Activated naive CD4-positive, alpha-beta T cell treated with Interleukin-2 at 50 U/mL for 16 hours (primary cell): ENCODE data around the gene SCAPER.
"Not testable (repeated sequence)": the region's sequence is repeated elsewhere in the genome, so short reads cannot be mapped to it uniquely, and the experiment has no call there.

Experiments
- DNase-seq: peaks from one replicate; pipeline ENCODE4 v3.0.0-alpha.2; 2020

The SCAPER gene

GRCh38 chr15:76904461-76905012 lies 603 bp downstream of the SCAPER start:
- DNase-seq = no peak

GRCh38 chr15:76903251-76903681 lies 1.9 kb downstream of the SCAPER start:
- DNase-seq = no peak

GRCh38 chr15:76901965-76902364 lies 3.2 kb downstream of the SCAPER start:
- no peak for DNase-seq

GRCh38 chr15:76899931-76900310 lies 5.2 kb downstream of the SCAPER start:
- DNase-seq = not testable (repeated sequence)

GRCh38 chr15:76899176-76899930 lies 5.8 kb downstream of the SCAPER start:
- not testable (repeated sequence) for DNase-seq

GRCh38 chr15:76898102-76898501 lies 7.0 kb downstream of the SCAPER start:
- DNase-seq = no peak

DNA sequence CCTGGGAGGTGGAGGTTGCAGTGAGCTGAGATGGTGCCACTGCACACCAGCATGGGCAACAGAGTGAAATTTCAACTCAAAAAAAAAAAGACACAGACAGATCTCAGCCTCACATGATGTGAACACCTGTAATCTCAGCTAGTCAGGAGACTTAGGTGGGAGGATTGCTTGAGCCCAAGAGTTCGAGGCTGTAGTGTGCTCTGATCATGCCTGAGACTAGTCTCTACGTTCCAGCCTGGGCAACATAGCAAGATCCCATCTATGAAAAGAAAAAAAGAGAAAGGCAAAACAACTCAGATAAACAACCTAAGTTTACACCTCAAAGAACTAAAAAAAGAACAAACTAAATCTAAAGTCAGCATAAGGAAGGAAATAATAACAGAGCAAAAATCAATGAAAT lies 11.0 kb downstream of the SCAPER start:
- no peak for DNase-seq

GRCh38 chr15:76892836-76893235 lies 12.3 kb downstream of the SCAPER start:
- DNase-seq = not testable (repeated sequence)

DNA sequence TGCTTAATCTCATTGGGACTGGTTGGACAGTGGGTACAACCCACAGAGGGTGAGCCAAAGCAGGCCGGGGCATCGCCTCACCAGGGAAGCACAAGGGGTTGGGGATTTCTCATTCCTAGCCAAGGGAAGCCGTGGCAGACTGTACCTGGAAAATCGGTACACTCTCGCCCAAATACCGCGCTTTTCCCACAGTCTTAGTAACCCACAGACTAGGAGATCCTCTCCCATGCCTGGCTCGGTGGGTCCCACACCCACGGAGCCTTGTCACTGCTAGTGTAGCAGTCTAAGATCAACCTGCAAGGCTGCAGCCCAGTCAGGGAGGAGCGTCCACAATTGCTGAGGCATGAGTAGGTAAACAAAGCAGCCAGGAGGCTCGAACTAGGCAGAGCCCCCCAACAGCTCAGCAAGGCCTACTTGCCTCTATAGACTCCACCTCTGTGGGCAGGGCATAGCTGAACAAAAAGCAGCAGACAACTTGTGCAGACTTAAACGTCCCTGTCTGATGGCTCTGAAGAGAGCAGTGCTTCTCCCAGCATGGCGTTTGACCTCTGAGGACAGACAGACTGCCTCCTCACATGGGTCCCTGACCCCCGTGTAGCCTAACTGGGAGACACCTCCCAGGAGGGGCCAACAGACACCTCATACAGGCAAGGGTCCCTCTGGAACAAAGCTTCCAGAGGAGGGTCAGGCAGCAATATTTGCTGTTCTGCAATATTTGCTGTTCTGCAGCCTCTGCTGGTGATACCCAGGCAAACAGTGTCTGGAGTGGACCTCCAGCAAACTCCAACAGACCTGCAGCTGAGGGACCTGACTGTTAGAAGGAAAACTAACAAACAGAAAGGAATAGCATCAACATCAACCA lies 17.6 kb downstream of the SCAPER start:
- DNase-seq = not testable (repeated sequence)

DNA sequence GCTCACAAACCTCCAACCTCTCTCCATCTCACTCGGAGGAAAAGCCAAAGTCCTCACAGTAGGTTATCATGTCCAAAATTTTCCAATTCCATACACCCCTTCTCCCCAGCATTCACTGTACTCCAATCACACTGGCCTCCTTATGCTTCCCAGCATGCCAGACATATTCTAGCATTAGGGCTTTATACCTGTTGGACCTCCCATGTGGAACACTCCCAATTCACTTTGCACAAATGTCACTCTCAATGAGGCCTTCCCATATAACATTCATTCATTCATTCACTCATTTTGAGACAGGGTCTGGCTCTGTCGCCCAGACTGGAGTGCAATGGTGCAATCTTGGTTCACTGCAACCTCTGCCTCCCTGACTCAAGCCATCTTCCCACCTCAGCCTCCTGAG lies 19.9 kb downstream of the SCAPER start:
- no peak for DNase-seq

DNA sequence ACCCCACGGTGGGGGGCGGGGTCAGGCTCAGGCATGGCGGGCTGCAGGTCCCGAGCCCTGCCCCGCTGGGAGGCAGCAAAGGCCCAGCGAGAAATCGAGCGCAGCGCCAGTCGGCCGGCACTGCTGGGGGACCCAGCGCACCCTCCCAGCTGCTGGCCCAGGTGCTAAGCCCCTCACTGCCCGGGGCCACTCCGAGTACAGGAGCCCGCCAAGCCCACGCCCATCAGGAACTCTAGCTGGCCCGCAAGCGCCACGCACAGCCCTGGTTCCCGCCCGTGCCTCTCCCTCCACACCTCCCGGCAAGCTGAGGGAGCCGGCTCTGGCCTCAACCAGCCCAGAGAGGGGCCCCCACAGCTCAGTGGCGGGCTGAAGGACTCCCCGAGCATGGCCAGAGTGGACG lies 29.2 kb downstream of the SCAPER start:
- DNase-seq = no peak

DNA sequence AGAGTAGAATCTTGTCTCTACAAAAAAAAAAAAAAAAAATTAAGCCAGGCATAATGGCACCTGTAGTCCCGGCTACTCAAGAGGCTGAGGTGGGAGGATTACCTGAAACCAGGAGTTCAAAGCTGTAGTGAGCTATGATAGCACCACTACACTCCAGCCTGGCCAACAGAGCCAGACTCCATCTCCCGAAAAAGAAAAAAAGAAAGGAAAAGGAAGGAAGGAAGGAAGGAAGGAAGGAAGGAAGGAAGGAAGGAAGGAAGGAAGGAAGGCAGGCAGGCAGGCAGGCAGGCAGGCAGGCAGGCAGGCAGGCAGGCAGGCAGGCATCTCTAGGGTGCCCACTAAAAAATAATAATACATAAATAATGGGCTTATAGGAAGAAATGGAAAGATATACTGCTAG lies 32.1 kb downstream of the SCAPER start:
- not testable (repeated sequence) for DNase-seq

DNA sequence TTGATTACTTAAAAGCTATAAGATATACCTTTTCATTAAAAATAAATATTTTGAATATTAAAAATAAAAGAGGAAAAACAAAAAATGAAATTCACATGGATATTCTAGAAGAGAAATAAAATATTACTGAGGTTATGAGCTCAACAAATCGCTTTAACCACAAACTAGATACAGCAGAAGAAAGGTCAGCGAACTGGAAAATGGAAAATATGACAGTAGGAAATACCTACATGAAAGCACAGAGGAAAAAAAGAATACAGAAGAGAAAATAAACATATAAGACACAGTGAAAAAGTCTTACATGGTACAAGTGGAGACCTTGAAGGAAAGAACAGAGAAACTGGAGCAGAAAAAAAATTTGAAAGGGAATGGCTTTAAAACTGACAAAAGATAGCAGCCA lies 33.2 kb downstream of the SCAPER start:
- DNase-seq = no peak

DNA sequence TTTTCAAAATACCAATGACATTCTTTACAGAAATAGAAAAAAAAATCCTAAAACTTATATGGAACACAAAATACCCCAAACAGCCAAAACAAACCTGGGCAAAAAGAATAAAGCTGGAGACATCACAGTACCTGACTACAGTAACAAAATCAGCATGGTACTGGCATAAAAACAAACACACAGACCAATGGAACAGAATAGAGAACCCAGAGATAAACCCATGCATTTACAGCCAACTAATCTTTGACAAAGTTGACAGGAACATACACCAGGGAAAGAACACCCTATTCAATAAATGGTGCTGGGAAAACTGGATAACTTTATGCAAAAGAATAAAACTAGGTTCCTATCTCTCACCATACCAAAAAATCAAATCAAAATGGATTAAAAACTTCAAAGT lies 36.4 kb downstream of the SCAPER start:
- DNase-seq = no peak

- no peak for DNase-seq
Observed at GRCh38 chr15:76866716-76867321, 38.3 kb downstream of the SCAPER start.

GRCh38 chr15:76866008-76866407 lies 39.1 kb downstream of the SCAPER start:
- no peak for DNase-seq

DNA sequence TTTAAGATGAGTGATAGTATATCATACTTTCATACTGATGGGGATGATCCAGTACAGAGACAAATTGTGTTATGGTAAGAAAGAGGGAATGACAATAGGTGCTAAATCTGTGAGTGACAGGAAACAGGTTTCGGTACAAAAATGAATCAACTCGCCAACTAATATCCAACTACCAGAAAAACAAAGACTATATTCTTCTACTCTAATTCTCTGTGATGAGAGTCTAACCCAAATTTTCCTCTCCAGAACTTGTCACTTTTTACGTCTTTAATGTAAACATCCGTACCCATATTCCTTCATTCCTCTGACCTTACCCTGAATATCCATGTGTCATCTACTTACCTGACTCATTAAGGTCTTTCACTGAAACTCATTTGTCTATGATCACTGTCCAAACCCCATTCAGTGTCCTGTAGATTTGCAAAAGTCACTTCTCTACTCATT lies 39.6 kb downstream of the SCAPER start:
- no peak for DNase-seq

DNA sequence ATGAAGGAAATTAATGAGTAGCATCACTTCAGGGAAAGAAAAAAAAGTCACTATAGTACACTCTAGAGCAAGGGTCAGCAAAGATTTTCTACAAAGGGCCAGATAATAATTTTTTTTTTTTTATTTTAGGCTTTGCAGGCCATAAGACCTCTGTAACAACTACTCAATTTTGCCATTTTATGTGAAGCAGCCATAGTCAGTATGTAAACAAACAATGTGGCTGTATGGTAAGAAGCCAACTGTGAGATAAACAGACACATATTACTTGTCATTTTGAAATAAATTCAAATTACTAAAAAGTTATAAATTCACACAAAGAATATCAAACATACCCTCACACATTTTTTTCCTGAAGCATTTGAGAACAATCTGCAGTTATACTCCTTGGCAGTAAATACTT lies 40.6 kb downstream of the SCAPER start:
- DNase-seq = no peak

GRCh38 chr15:76863693-76864092 lies 41.4 kb downstream of the SCAPER start:
- DNase-seq = no peak

DNA sequence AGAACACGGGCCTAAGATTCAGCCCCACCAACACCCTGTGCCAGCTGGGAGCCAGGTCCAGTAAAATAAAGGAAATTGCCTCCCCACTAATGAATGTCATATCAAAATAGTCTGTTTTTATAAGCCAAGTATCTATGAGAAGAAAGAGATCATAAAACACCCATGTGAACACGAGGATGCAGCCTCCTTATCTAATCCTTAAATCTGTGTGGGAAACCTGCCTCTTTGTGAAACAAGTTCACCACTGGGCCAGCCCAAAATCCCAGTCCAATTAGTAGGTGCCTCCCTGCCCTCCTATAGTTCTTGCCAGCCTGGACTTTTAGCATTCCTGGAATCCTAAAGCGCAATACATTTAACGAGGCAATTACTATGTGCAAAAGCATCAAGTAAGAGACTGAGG lies 42.0 kb downstream of the SCAPER start:
- no peak for DNase-seq

- no peak for DNase-seq
Observed at GRCh38 chr15:76861815-76862397, 43.2 kb downstream of the SCAPER start.

DNA sequence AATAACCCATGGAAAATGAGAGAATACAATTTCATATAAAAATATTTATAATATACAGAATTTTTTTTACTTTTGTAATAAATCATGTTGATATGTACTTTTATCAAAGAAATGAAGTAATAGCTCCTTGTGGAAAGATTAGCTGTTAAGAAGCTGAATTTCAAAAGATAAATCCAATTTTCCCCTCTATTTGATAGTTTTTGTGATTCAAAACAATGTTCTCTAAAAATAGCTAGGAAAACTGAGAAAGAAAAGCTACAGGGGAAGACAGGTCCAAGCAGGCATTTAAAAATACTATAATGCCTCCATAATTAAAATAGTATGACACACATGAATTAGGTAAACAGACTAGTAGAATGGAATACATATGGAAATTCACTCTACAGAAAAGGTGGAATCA lies 44.9 kb downstream of the SCAPER start:
- DNase-seq = no peak

DNA sequence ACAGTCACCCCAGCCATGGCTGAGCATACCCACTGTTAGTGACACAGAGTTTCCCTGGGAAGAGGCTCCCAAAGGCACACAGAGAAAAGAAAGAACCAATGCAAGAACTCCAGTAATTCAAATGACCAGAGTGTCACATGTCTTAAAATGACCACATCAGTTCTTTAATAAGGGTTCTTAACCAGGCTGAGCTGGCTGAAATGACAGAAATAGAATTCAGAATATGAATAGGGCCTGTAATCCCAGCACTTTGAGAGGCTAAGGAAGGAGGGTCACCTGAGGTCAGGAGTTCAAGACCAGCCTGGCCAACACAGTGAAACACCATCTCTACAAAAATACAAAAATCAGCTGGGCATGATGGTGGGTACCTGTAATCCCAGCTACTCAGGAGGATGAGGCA lies 54.8 kb downstream of the SCAPER start:
- DNase-seq = not testable (repeated sequence)
